ENCODE data around the gene KIRREL3.

The KIRREL3 gene

GRCh38 chr11:126926376-126926791, 74.2 kb downstream of the KIRREL3 start:
- H3K4me3 ChIP-seq (replicated peaks; ENCODE audit: insufficient read depth, low read length) = no peak overlapping the region
- no peak for TF ChIP-seq CTCF (IDR thresholded peaks at IDR 0.05; ENCODE audit: insufficient read depth, low read length)
- no peak for TF ChIP-seq SPI1 (IDR thresholded peaks at IDR 0.05; ENCODE audit: borderline replicate concordance, low read depth)
- no peak for TF ChIP-seq GABPA (IDR thresholded peaks at IDR 0.05; ENCODE audit: low read depth)
- TF ChIP-seq, protein P1, sequence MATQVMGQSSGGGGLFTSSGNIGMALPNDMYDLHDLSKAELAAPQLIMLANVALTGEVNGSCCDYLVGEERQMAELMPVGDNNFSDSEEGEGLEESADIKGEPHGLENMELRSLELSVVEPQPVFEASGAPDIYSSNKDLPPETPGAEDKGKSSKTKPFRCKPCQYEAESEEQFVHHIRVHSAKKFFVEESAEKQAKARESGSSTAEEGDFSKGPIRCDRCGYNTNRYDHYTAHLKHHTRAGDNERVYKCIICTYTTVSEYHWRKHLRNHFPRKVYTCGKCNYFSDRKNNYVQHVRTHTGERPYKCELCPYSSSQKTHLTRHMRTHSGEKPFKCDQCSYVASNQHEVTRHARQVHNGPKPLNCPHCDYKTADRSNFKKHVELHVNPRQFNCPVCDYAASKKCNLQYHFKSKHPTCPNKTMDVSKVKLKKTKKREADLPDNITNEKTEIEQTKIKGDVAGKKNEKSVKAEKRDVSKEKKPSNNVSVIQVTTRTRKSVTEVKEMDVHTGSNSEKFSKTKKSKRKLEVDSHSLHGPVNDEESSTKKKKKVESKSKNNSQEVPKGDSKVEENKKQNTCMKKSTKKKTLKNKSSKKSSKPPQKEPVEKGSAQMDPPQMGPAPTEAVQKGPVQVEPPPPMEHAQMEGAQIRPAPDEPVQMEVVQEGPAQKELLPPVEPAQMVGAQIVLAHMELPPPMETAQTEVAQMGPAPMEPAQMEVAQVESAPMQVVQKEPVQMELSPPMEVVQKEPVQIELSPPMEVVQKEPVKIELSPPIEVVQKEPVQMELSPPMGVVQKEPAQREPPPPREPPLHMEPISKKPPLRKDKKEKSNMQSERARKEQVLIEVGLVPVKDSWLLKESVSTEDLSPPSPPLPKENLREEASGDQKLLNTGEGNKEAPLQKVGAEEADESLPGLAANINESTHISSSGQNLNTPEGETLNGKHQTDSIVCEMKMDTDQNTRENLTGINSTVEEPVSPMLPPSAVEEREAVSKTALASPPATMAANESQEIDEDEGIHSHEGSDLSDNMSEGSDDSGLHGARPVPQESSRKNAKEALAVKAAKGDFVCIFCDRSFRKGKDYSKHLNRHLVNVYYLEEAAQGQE (IDR thresholded peaks at IDR 0.05; ENCODE audit: insufficient replicate concordance, low read depth) = no peak
- TF ChIP-seq POLR2AphosphoS5 (IDR thresholded peaks at IDR 0.05; ENCODE audit: low read depth) = no peak
- no peak overlapping the region for H3K27ac ChIP-seq (replicated peaks)
- no peaks in the 10 kb centered on the region for H3K27me3 ChIP-seq (ENCODE audit: insufficient read depth, poor library complexity, severe bottlenecking)
- DNase-seq (ENCODE audit: low read depth in 1 of 2, low spot score in 1 of 2) = no peak

GRCh38 chr11:126925321-126926093, 75.1 kb downstream of the KIRREL3 start:
- Histone ChIP-seq H3K27ac (replicated peaks) (no peak overlapping the region), H3K27me3 (ENCODE audit: insufficient read depth, poor library complexity, severe bottlenecking) (no peaks in the 10 kb centered on the region), H3K4me3 (replicated peaks; ENCODE audit: insufficient read depth, low read length) (no peak overlapping the region)
- no peak for TF ChIP-seq GABPA (IDR thresholded peaks at IDR 0.05; ENCODE audit: low read depth)
- TF ChIP-seq, protein P1 (IDR thresholded peaks at IDR 0.05; ENCODE audit: insufficient replicate concordance, low read depth) = no peak
- no peak for TF ChIP-seq SPI1 (IDR thresholded peaks at IDR 0.05; ENCODE audit: borderline replicate concordance, low read depth)
- TF ChIP-seq CTCF (IDR thresholded peaks at IDR 0.05; ENCODE audit: insufficient read depth, low read length) = no peak
- no peak for TF ChIP-seq POLR2AphosphoS5 (IDR thresholded peaks at IDR 0.05; ENCODE audit: low read depth)
- no peak for DNase-seq (ENCODE audit: low read depth in 1 of 2, low spot score in 1 of 2)

DNA sequence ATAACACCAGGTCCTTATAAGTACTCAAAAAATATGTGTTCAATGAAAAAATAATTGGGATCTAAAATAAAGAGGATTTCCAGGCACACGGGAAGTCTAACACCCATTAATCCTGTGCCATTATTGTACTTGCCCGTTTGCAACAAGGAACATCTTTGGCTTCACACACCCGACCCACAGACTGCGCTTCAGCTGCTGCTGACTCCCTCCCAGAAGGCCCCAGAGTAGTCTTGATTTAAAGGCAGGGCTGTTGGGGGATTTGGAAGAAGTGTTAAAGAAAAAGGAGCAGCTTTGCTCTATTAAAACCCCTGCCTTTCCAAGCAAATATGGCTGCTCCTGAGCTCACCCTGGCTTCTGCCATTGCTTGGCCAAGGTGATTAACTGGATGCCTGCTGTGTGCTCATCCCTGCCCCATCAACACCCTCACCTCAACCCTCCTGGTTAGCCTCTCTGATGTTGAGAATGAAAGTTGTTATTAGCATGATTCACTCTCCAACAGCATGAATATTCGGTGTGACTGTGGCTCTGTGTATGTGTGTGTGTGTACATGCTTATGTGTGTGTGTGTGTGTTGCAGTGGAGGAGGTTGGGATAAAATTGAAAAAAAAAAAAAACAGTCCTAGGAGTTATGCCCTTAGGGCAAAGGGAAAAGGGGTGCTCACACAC, 76.1 kb downstream of the KIRREL3 start:
- Histone ChIP-seq H3K27ac (replicated peaks) (no peak overlapping the region), H3K27me3 (ENCODE audit: insufficient read depth, poor library complexity, severe bottlenecking) (no peaks in the 10 kb centered on the region), H3K4me3 (replicated peaks; ENCODE audit: insufficient read depth, low read length) (no peak overlapping the region)
- TF ChIP-seq, protein P1 (IDR thresholded peaks at IDR 0.05; ENCODE audit: insufficient replicate concordance, low read depth) = no peak
- TF ChIP-seq CTCF (IDR thresholded peaks at IDR 0.05; ENCODE audit: insufficient read depth, low read length) (no peak), POLR2AphosphoS5 (IDR thresholded peaks at IDR 0.05; ENCODE audit: low read depth) (no peak), GABPA (IDR thresholded peaks at IDR 0.05; ENCODE audit: low read depth) (no peak), SPI1 (IDR thresholded peaks at IDR 0.05; ENCODE audit: borderline replicate concordance, low read depth) (no peak)
- no peak for DNase-seq (ENCODE audit: low read depth in 1 of 2, low spot score in 1 of 2)

Data from HL-60 (cell line).